22Rv1 (cell line): Measurements from ENCODE around the gene ERGIC1.

Experiments used
- H3K27ac ChIP-seq: fragments of 450-650 bp; 2 replicates; pipeline ENCODE4 v1.5.1; 2017
- ZFX ChIP-seq: fragments of 450-650 bp; IDR thresholded peaks from 2 replicates; pipeline ENCODE4 v1.6.1; 2017; ENCODE audit warnings: antibody characterized with exemption, borderline replicate concordance
- TF ChIP-seq, protein P1 (sequence below): fragments of 450-650 bp; IDR thresholded peaks from 2 replicates; pipeline ENCODE4 v1.5.1; 2017; ENCODE audit warnings: mild to moderate bottlenecking

ERGIC1 gene

DNA sequence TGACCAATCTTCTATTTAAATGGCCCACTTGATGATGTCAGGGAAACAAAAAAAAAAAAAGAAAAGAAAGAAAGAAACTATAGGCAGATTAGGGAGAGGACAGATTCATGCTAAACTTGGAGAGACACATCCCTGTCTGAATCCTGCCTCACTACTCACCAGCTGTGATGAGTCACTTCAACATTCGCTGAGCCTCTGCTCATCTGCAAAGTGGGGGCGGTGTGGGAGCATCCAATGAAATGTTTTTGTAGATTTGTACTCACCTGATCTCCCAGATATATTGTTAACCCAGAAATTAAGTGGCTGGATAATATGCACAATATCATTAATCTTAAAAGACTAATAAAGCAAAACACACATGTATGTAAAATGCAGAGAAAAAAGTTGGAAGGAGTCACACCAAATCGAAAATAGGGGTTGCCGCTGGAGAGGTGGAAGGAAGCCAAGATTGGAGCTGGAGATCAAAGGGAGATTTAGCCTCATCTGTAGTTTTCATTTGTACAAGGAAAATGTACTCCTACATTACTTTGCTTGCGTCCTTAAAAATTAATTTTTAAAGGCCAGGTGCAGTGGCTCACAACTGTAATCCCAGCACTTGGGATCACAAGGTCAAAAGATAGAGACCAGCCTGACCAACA is 17.0 kb upstream of the ERGIC1 start:
- no peak overlapping the region for H3K27ac ChIP-seq
- TF ChIP-seq, protein P1, sequence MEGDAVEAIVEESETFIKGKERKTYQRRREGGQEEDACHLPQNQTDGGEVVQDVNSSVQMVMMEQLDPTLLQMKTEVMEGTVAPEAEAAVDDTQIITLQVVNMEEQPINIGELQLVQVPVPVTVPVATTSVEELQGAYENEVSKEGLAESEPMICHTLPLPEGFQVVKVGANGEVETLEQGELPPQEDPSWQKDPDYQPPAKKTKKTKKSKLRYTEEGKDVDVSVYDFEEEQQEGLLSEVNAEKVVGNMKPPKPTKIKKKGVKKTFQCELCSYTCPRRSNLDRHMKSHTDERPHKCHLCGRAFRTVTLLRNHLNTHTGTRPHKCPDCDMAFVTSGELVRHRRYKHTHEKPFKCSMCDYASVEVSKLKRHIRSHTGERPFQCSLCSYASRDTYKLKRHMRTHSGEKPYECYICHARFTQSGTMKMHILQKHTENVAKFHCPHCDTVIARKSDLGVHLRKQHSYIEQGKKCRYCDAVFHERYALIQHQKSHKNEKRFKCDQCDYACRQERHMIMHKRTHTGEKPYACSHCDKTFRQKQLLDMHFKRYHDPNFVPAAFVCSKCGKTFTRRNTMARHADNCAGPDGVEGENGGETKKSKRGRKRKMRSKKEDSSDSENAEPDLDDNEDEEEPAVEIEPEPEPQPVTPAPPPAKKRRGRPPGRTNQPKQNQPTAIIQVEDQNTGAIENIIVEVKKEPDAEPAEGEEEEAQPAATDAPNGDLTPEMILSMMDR, result no peak
- no peak for TF ChIP-seq ZFX

DNA sequence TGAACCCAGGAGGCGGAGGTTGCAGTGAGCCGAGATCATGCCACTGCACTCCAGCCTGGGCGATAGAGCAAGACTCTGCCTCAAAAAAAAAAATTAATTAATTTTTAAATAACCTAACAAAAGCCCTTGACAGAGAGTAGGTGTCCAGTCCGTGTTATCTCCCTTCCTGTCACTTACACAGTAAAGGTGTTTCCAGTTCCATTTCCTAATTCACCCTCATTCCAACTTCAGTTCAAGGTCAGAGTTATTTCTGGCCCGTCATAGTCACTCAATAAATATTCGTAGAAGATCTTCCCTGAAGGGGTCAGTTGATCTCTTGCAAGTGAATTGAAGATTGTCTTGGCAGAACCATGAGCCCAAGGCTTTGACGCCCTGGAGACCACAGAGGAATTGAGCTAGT is 16.4 kb upstream of the ERGIC1 start:
- TF ChIP-seq ZFX, result no peak
- TF ChIP-seq, protein P1, result no peak
- H3K27ac ChIP-seq, result no peak overlapping the region

DNA sequence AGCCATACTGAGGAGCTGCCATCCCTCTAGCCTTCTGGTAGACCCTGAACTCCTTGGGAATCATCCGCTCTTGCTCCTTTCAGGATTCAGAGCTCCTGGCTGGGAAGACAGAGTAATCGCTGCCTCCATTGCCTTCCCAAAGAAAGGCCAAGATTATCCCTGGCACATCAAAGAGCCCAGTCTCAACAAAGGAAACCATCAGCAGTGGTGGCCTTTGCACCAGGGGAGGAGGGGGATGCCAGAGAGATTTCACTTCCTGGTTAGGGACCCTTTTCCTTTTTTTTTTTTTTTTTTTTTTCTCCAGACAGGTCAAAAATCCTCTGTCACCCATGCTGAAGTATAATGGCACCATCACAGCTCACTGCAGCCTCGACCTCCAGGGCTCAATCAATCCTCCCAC is 16.0 kb upstream of the ERGIC1 start:
- H3K27ac ChIP-seq, result no peak overlapping the region
- TF ChIP-seq, protein P1, result no peak
- TF ChIP-seq ZFX, result no peak

DNA sequence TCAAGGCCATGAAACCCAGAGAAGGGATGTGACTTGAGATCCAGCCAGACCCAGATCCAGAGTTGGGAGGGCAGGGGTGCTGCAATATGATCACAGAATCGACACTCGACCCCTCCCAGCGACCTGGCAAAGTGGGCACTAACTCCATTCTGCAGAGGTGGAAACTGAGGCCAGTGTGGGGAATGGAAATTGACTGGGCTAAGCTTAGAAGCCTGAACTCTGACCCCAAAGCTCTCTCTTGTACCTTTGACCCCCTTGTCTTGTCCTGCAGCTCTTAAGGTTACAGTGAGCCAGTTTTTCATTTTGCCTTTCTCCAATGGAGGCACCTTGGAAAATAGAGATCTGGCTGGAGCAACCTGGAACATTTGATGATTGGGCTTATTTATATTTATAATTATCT is 14.5 kb upstream of the ERGIC1 start:
- no peak for TF ChIP-seq ZFX
- TF ChIP-seq, protein P1, result no peak
- no peak overlapping the region for H3K27ac ChIP-seq

DNA sequence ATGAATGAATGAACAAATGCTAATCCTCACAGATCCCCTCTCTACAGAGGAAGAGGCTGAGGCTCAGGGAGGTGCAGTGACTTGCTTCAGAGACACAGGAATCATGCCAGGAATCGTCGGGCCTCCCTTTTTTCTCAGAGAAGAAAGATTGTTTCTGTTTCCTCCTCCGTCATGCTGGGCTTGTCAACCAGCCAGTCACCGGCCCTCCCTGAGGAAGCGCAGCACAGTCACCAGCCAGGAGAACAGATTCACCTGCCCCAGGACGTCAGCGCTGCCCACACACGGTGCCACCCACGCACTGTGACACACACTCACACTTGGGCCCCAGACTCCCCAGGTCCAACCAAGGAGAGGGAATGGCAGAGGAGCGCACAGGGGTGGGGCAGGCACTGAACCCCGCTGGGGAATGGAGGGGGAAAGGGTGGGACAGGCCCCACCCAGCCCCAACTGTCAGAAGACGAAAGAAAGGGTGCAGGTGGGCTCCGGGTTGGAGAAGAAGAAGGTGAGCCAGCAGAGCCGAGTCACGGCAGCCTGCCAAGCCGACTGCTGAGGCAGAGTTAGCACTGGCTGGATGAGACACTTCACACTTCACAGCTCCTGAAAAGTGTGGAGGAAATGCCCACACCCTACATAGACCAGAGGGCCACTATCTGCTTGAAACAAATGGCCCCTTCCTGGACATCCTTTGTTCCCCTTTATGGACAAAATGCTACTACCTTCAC is 13.8 kb upstream of the ERGIC1 start:
- no peak overlapping the region for H3K27ac ChIP-seq

GRCh38 chr5:172821340-172821985 is 12.6 kb upstream of the ERGIC1 start:
- TF ChIP-seq ZFX, result no peak

More for the DNA sequence above, 13.8 kb upstream of the ERGIC1 start:
- TF ChIP-seq, protein P1, result no peak
- TF ChIP-seq ZFX, result no peak

GRCh38 chr5:172823840-172824362 is 10.2 kb upstream of the ERGIC1 start:
- H3K27ac ChIP-seq, result no peak overlapping the region
- TF ChIP-seq ZFX, result no peak
- TF ChIP-seq, protein P1, result no peak

More at GRCh38 chr5:172821340-172821985, 12.6 kb upstream of the ERGIC1 start:
- H3K27ac ChIP-seq, result no peak overlapping the region
